Liver (tissue), 9 donors: Measurements from ENCODE around the gene KRT85. TPM values are rescaled to one million over a fixed set of nuclear protein-coding genes. Genes with fewer than 3 reads are reported as not detected.

Experiments
- DNase-seq: peaks from one replicate; pipeline ENCODE4 v3.0.0-alpha.2; 2017; ENCODE audit warnings: low spot score
- H3K27ac ChIP-seq, 2 donors: one replicate each; pipeline ENCODE4 v1.7.0; 2013; ENCODE audit warnings: inconsistent platforms in 2 of 2, low read length in 2 of 2, control low read depth in 1 of 2, low read depth in 1 of 2, mild to moderate bottlenecking in 1 of 2
- H3K27me3 ChIP-seq, 4 donors: one replicate each; pipeline versions ENCODE4 v1.6.1 to v1.7.0; 2013; ENCODE audit warnings: low read length in 3 of 4, inconsistent platforms in 1 of 4, mild to moderate bottlenecking in 1 of 4, moderate library complexity in 1 of 4; ENCODE audit not compliant: control insufficient read depth in 4 of 4, insufficient read depth in 4 of 4
- H3K36me3 ChIP-seq, 4 donors: one replicate each; pipeline versions ENCODE4 v1.6.1 to v1.7.0; 2013; ENCODE audit warnings: low read length in 3 of 4, mild to moderate bottlenecking in 3 of 4, low read depth in 1 of 4, moderate library complexity in 1 of 4; ENCODE audit not compliant: control insufficient read depth in 4 of 4, insufficient read depth in 3 of 4
- H3K4me1 ChIP-seq, 4 donors: one replicate each; pipeline versions ENCODE4 v1.6.1 to v1.7.0; 2013; ENCODE audit warnings: low read length in 3 of 4, mild to moderate bottlenecking in 3 of 4, moderate library complexity in 1 of 4; ENCODE audit not compliant: control insufficient read depth in 4 of 4, insufficient read depth in 4 of 4
- H3K4me3 ChIP-seq, 3 donors: one replicate each; pipeline versions ENCODE4 v1.6.1 to v1.7.0; 2013; ENCODE audit warnings: low read length in 3 of 3, control low read depth in 1 of 3, low read depth in 1 of 3, mild to moderate bottlenecking in 1 of 3
- H3K9ac ChIP-seq, 2 donors: one replicate each; pipeline ENCODE4 v1.7.0; 2013; ENCODE audit warnings: low read length in 2 of 2, mild to moderate bottlenecking in 2 of 2, moderate library complexity in 2 of 2, control low read depth in 1 of 2, low read depth in 1 of 2
- H3K9me3 ChIP-seq, 4 donors: one replicate each; pipeline versions ENCODE4 v1.6.1 to v1.7.0; 2013; ENCODE audit warnings: low read length in 3 of 4; ENCODE audit not compliant: control insufficient read depth in 4 of 4
- ATF3 ChIP-seq: IDR thresholded peaks from 2 replicates; pipeline ENCODE4 v1.6.1; 2016; ENCODE audit warnings: antibody characterized with exemption
- CTCF ChIP-seq: fragments of 150-350 bp; IDR thresholded peaks from 2 replicates; pipeline ENCODE4 v1.5.1; 2017; ENCODE audit warnings: improper control_type of control experiment, low read depth, low read length; ENCODE audit not compliant: missing input control
- FOXA2 ChIP-seq: IDR thresholded peaks from 2 replicates; pipeline ENCODE4 v1.6.1; 2016; ENCODE audit warnings: antibody characterized with exemption
- GABPA ChIP-seq, 2 donors: IDR thresholded peaks in 1 of 2; conservative IDR thresholded peaks in 1 of 2; 2 replicates each; pipeline ENCODE4 v1.6.1; 2016; ENCODE audit warnings: antibody characterized with exemption in 2 of 2, mild to moderate bottlenecking in 1 of 2, moderate library complexity in 1 of 2
- HNF4A ChIP-seq, 2 donors: conservative IDR thresholded peaks; 2 replicates each; pipeline ENCODE4 v1.6.1; 2016; ENCODE audit warnings: antibody characterized with exemption in 2 of 2, mild to moderate bottlenecking in 2 of 2
- HNF4G ChIP-seq: IDR thresholded peaks from 2 replicates; pipeline ENCODE4 v1.6.1; 2016; ENCODE audit warnings: antibody characterized with exemption
- MAX ChIP-seq: IDR thresholded peaks from 2 replicates; pipeline ENCODE4 v1.6.1; 2016; ENCODE audit warnings: antibody characterized with exemption
- NR2F2 ChIP-seq: IDR thresholded peaks from 2 replicates; pipeline ENCODE4 v1.6.1; 2016; ENCODE audit warnings: antibody characterized with exemption
- RAD21 ChIP-seq, 2 donors: IDR thresholded peaks; 2 replicates each; pipeline ENCODE4 v1.6.1; 2016; ENCODE audit warnings: antibody characterized with exemption in 2 of 2, mild to moderate bottlenecking in 2 of 2
- REST ChIP-seq: IDR thresholded peaks from 2 replicates; pipeline ENCODE4 v1.6.1; 2016; ENCODE audit warnings: antibody characterized with exemption, mild to moderate bottlenecking
- RXRA ChIP-seq, 2 donors: IDR thresholded peaks; 2 replicates each; pipeline ENCODE4 v1.6.1; 2017 to 2018; ENCODE audit warnings: antibody characterized with exemption in 2 of 2, mild to moderate bottlenecking in 1 of 2
- SP1 ChIP-seq: IDR thresholded peaks from 2 replicates; pipeline ENCODE4 v1.6.1; 2018; ENCODE audit warnings: antibody characterized with exemption, mild to moderate bottlenecking
- TAF1 ChIP-seq: conservative IDR thresholded peaks from 2 replicates; pipeline ENCODE4 v1.6.1; 2016; ENCODE audit warnings: antibody characterized with exemption, mild to moderate bottlenecking
- YY1 ChIP-seq: IDR thresholded peaks from 2 replicates; pipeline ENCODE4 v1.6.1; 2016; ENCODE audit warnings: antibody characterized with exemption, mild to moderate bottlenecking
- ZBTB33 ChIP-seq: IDR thresholded peaks from 2 replicates; pipeline ENCODE4 v1.6.1; 2016; ENCODE audit warnings: antibody characterized with exemption
- WGBS: extraction: QIAGEN DNeasy Blood & Tissue Kit; methylation state at CpG from one replicate; pipeline ENCODE4 v1.1.7; 2013; 5-methylcytosine and 5-hydroxymethylcytosine counted together
- polyA plus RNA-seq, 2 donors: library from polyadenylated mRNA; stranded (reverse) in 1 of 2; unstranded in 1 of 2; fragments of 200-250 nt in 1 of 2; fragments of >200 nt in 1 of 2; fragmentation: Nextera tagmentation in 1 of 2; extraction: Ambion mirVana in 1 of 2; gene quantifications; one replicate each; pipeline versions ENCODE4 v1.2.1 to v1.2.3, GENCODE V29; 2013 to 2015
- total RNA-seq, 2 donors: library from RNA; depleted of rRNA; stranded (reverse); fragments of >200 nt; gene quantifications; one replicate each; pipeline ENCODE4 v1.2.3, GENCODE V29; 2014
- donor health status: healthy.
- donor health status: healthy.
- donor health status: healthy.
- donor health status: healthy.
- donor health status: healthy.

KRT85 gene
- total and polyA plus RNA-seq, 4 donors, result not detected

GRCh38 chr12:52356762-52357580, 10.3 kb downstream of the KRT85 start:
- no peak for DNase-seq
- no peak for TF ChIP-seq HNF4G
- WGBS, result 92% methylated on average over 20 of the region's 20 CpGs

GRCh38 chr12:52356031-52356761, 11.1 kb downstream of the KRT85 start:
- no peaks in the 10 kb centered on the region for H3K27me3 ChIP-seq
- H3K9ac ChIP-seq, result no peak overlapping the region
- H3K36me3 ChIP-seq, result no peaks in the 10 kb centered on the region
- H3K27ac ChIP-seq, result no peak overlapping the region
- TF ChIP-seq HNF4A (conservative IDR thresholded peaks at IDR 0.05), result no peak
- no peak for TF ChIP-seq ATF3
- TF ChIP-seq TAF1, result no peak
- TF ChIP-seq NR2F2, result no peak
- no peak for TF ChIP-seq RAD21 (IDR thresholded peaks at IDR 0.05)
- no peak for TF ChIP-seq FOXA2
- TF ChIP-seq CTCF, result no peak
- no peak for TF ChIP-seq SP1
- TF ChIP-seq GABPA (IDR thresholded peaks at IDR 0.05 in 1 of 2, conservative IDR thresholded peaks at IDR 0.05 in 1 of 2), result no peak
- no peak for TF ChIP-seq MAX
- no peak for TF ChIP-seq YY1
- no peak for TF ChIP-seq RXRA (IDR thresholded peaks at IDR 0.05)
- TF ChIP-seq REST, result no peak
- TF ChIP-seq HNF4G, result no peak
- TF ChIP-seq ZBTB33, result no peak
- peaks cover 0 to 8% (median 5%) of the 10 kb centered on the region in 4 donors for H3K4me1 ChIP-seq
- H3K9me3 ChIP-seq, result no peaks in the 10 kb centered on the region
- WGBS, result 93% methylated on average over 56 of the region's 56 CpGs
- DNase-seq, result no peak
- no peak overlapping the region for H3K4me3 ChIP-seq

More at GRCh38 chr12:52356762-52357580, 10.3 kb downstream of the KRT85 start:
- no peaks in the 10 kb centered on the region for H3K27me3 ChIP-seq
- no peak overlapping the region for H3K27ac ChIP-seq
- peaks cover 0 to under 1% (median 0%) of the 10 kb centered on the region in 4 donors for H3K4me1 ChIP-seq
- no peak overlapping the region for H3K4me3 ChIP-seq
- no peaks in the 10 kb centered on the region for H3K36me3 ChIP-seq
- no peaks in the 10 kb centered on the region for H3K9me3 ChIP-seq
- no peak overlapping the region for H3K9ac ChIP-seq
